Esophagus squamous epithelium (tissue), 5 donors: ENCODE data around the gene FOXK1. TPM values are rescaled to one million over a fixed set of nuclear protein-coding genes. Genes with fewer than 3 reads are reported as not detected.

Experiments used
- DNase-seq: peaks from one replicate; lab custom pipeline; 2025; lab: John Stamatoyannopoulos, UW
- H3K27ac ChIP-seq, 4 donors: fragments of 200-600 bp; sonication (generic); one replicate each; pipeline ENCODE4 v1.5.1; 2016 to 2019; ENCODE audit warnings: mild to moderate bottlenecking in 1 of 4
- H3K27me3 ChIP-seq, 4 donors: fragments of 200-600 bp; sonication (generic); 1 replicate in 3 of 4; 2 replicates in 1 of 4; pipeline versions ENCODE4 v1.5.1 to v1.6.0; 2017 to 2021; ENCODE audit warnings: antibody characterized with exemption in 1 of 4
- H3K36me3 ChIP-seq, 3 donors: fragments of 200-600 bp; sonication (generic); one replicate each; pipeline ENCODE4 v1.5.1; 2016 to 2019
- H3K4me1 ChIP-seq, 3 donors: fragments of 200-600 bp; sonication (generic); one replicate each; pipeline ENCODE4 v1.5.1; 2017 to 2019
- H3K4me3 ChIP-seq, 4 donors: fragments of 200-600 bp; sonication (generic); 1 replicate in 3 of 4; 2 replicates in 1 of 4; pipeline ENCODE4 v1.5.1; 2016 to 2019; ENCODE audit warnings: mild to moderate bottlenecking in 2 of 4, moderate library complexity in 1 of 4
- H3K9me3 ChIP-seq, 3 donors: fragments of 200-600 bp; sonication (generic); one replicate each; pipeline ENCODE4 v1.5.1; 2016 to 2019
- CTCF ChIP-seq, 6 experiments: fragments of 450-650 bp in 4 of 6; fragments of 200-600 bp in 2 of 6; sonication (generic) in 2 of 6; IDR thresholded peaks; one replicate each; pipeline ENCODE4 v1.5.1; 2016 to 2019; ENCODE audit warnings: antibody characterized with exemption in 6 of 6, mild to moderate bottlenecking in 4 of 6, moderate library complexity in 4 of 6
- POLR2A ChIP-seq, 4 donors: fragments of 450-650 bp; IDR thresholded peaks; one replicate each; pipeline ENCODE4 v1.6.1; 2017; ENCODE audit warnings: antibody characterized with exemption in 4 of 4, mild to moderate bottlenecking in 4 of 4, moderate library complexity in 3 of 4
- WGBS, 2 donors: methylation state at CpG; one replicate each; pipeline ENCODE4 v1.1.5; 2018; 5-methylcytosine and 5-hydroxymethylcytosine counted together
- intact Hi-C: fragments of 100-400 bp; cut with DNase I; formaldehyde crosslinking; loops from one replicate; pipeline ENCODE4 v1.15.0; 2022
- total RNA-seq, 4 donors: library from RNA; depleted of rRNA; stranded (reverse); fragments of >200 nt; gene quantifications; one replicate each; pipeline ENCODE4 v1.1.0, GENCODE V29; 2016
- donor health status: DM: yes; HTN: yes; CAD: no.

FOXK1 gene
- total RNA-seq, 4 donors from 2014 or later = 11.9 to 25.7 (median 15.9) TPM

DNA sequence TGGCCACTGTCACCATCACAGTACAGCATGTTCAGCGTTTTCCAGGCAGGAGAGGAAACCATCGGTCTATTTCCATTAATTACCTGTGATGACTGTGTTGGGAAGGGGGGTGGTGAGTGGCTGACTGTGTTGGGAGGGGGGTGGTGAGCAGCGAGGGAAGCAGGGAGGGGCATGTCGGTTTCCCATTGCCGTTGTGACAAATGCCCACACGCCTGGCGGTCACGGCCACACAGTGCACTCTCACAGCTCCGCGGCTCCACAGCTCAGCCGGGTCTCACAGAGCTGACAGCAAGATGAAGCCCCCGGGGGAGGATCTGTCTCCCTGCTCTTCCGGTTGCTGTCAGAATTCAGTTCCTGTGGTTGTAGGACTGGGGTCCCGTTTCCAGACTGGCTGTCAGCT is 132.3 kb downstream of the FOXK1 start:
- Histone ChIP-seq H3K9me3 (no peaks in the 10 kb centered on the region), H3K36me3 (no peaks in the 10 kb centered on the region), H3K4me1 (no peaks in the 10 kb centered on the region), H3K4me3 (no peak overlapping the region), H3K27ac (no peak overlapping the region), H3K27me3 (peaks cover 0 to 30% (median 0%) of the 10 kb centered on the region in 4 donors)
- no peak for TF ChIP-seq CTCF (IDR thresholded peaks at IDR 0.05)
- no peak for TF ChIP-seq POLR2A (IDR thresholded peaks at IDR 0.05)
- intact Hi-C loops = no loop called here
- 44% methylated on average over 2 to 3 of the region's 14 CpGs for WGBS, 2 donors
- DNase-seq = no peak

DNA sequence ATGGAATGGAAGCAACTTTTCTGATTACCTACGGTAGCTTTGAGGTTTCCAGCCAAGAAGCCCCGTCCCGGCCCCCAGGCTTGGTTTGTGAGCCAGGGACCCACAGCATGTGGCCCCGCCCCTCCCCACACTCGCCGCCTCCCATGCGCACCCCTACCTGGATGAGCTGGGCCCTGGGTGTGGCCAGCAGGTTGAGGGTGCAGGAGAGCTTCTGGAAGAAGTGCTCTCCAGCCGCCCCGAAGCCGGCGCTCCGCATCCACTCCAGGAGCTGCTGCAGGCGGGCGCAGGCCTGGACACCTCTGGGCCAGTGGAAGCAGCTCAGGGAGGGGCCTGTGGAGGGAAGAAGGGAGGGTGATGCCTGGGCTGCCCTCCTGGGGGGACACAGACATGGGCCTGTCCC is 133.0 kb downstream of the FOXK1 start:
- no CpG with 5 or more reads among the region's 14 CpGs for WGBS, 2 donors
- intact Hi-C loops = no loop called here
- no peaks in the 10 kb centered on the region for H3K36me3 ChIP-seq
- no peaks in the 10 kb centered on the region for H3K4me1 ChIP-seq
- H3K27ac ChIP-seq = no peak overlapping the region
- H3K9me3 ChIP-seq = no peaks in the 10 kb centered on the region
- no peak overlapping the region for H3K4me3 ChIP-seq
- H3K27me3 ChIP-seq = peaks cover 0 to 34% (median 0%) of the 10 kb centered on the region in 4 donors
- no peak for DNase-seq
- TF ChIP-seq CTCF (IDR thresholded peaks at IDR 0.05) (no peak), POLR2A (IDR thresholded peaks at IDR 0.05) (no peak)

DNA sequence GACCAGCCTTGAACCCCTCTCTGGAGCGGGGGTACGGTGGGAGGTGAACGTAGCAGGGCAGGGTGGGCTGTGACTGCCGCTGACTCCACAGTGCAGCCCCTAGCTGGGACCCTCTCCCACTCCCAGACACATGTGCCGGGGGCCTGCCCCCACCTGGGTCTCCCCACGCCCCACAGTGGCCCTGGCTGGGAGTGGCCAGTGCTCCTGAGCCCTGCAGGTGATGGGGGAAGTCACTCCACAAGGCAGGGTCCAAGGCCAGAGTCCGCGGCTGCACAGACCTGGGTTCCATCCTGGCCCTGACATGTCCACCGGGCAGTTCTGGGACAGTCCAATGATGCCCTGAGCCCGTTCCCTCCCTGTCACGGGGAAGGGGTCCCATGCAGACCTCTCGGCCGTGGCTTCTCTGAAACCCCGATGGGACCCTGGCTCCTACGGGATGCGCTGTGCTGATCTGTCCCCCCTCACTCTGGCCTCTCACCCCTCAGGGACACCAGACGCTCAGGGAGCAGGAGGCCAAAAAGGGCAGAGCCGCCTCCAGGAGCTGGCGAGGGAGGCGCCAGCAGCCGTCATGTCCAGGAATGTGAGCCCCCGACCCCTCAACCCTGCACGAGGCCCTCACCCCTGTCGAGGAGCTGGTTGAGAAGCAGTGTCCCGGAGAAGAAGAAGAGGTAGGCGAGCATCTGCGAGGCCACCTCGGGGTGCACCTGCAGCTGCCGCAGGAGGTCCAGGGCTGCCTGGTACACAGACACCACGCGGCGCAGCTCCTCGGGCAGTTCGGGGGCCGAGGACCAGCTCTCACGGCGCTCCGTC is 133.7 kb downstream of the FOXK1 start:
- no peaks in the 10 kb centered on the region for H3K9me3 ChIP-seq
- WGBS, 2 donors = 93 to 97% methylated on average over 3 to 10 of the region's 38 CpGs
- intact Hi-C loops = no loop called here
- H3K4me1 ChIP-seq = peaks cover 0 to 4% (median 0%) of the 10 kb centered on the region in 3 donors
- H3K27me3 ChIP-seq = peaks cover 0 to 34% (median 0%) of the 10 kb centered on the region in 4 donors
- no peak overlapping the region for H3K27ac ChIP-seq
- no peak overlapping the region for H3K4me3 ChIP-seq
- no peaks in the 10 kb centered on the region for H3K36me3 ChIP-seq
- no peak for DNase-seq
- TF ChIP-seq POLR2A (IDR thresholded peaks at IDR 0.05) = no peak
- no peak for TF ChIP-seq CTCF (IDR thresholded peaks at IDR 0.05)

DNA sequence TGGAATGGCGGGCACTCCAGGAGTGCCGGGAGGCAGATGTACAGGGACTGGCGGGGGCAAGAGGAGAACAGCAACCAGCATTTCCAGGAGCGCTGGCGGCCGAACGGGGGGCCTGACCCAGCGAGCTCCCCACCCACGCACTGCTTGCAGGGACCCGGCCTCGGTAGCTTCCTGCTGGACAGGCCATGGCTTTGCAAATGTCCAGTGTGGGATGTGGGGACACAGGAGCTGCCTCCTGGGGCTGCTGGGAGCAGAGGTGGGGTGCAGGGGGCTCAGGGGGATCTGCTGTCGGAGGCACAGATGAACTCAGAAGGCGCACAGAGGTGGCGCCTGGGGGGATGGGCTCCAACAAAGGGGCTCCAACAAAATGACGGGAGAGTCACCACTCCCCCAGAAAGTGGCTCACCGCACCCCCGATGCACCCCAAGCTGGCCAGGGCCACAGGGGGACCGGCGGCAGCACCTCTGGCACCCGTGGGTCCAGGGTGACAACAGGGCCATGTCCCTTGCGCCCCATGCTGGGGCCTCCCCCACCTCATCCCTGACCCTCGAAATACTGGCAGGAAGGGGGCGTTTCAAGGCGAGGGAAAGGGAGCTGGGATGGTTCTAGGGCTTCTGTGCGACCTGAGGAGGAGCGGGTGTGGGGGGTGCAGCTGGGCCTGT is 134.5 kb downstream of the FOXK1 start:
- Histone ChIP-seq H3K27me3 (peaks cover 0 to 34% (median 0%) of the 10 kb centered on the region in 4 donors), H3K27ac (no peak overlapping the region), H3K4me3 (no peak overlapping the region), H3K4me1 (peaks cover 0 to 7% (median 0%) of the 10 kb centered on the region in 3 donors), H3K36me3 (no peaks in the 10 kb centered on the region), H3K9me3 (no peaks in the 10 kb centered on the region)
- 80% methylated on average over 1 to 8 of the region's 26 CpGs for WGBS, 2 donors
- no peak for TF ChIP-seq POLR2A (IDR thresholded peaks at IDR 0.05)
- no peak for TF ChIP-seq CTCF (IDR thresholded peaks at IDR 0.05)
- intact Hi-C loops = no loop called here
- no peak for DNase-seq
